GM19023 (cell line): Measurements from ENCODE around the gene GTF2IRD1.
"Not testable (repeated sequence)": the region's sequence is repeated elsewhere in the genome, so short reads cannot be mapped to it uniquely, and the experiment has no call there.

Experiments used
- ATAC-seq: cut with Tn5 transposase; IDR thresholded peaks from one replicate; pipeline ENCODE4 v1.9.1; 2021; ENCODE audit warnings: mild to moderate bottlenecking, moderate library complexity; ENCODE audit not compliant: unreplicated experiment

GTF2IRD1 gene

GRCh38 chr7:74625446-74625845, 171.7 kb downstream of the GTF2IRD1 start:
- no peak for ATAC-seq

GRCh38 chr7:74627661-74628411, 174.1 kb downstream of the GTF2IRD1 start:
- ATAC-seq = no peak

GRCh38 chr7:74632505-74632904, 178.8 kb downstream of the GTF2IRD1 start:
- ATAC-seq = no peak

GRCh38 chr7:74633451-74633921, 179.8 kb downstream of the GTF2IRD1 start:
- ATAC-seq = no peak

- no peak for ATAC-seq
Measured at GRCh38 chr7:74637745-74638144, 184.0 kb downstream of the GTF2IRD1 start.

- peak; percentile 78 for ATAC-seq
Measured at GRCh38 chr7:74650055-74650454, 196.3 kb downstream of the GTF2IRD1 start.

GRCh38 chr7:74650493-74651132, 196.9 kb downstream of the GTF2IRD1 start:
- ATAC-seq = peak; percentile 70

- ATAC-seq = not testable (repeated sequence)
Measured at GRCh38 chr7:74651133-74651504, 197.4 kb downstream of the GTF2IRD1 start.
